SHP77 (cell line): ENCODE results near the gene TBL1XR1.
"Not testable (repeated sequence)": the region's sequence is repeated elsewhere in the genome, so short reads cannot be mapped to it uniquely, and the experiment has no call there.

Experiments
- DNase-seq, 2 experiments: peaks; one replicate each; lab custom pipeline; 2025; lab: John Stamatoyannopoulos, UW

Gene TBL1XR1

GRCh38 chr3:177208781-177209180 is 11.5 kb upstream of the TBL1XR1 start:
- no peak for DNase-seq

GRCh38 chr3:177208223-177208622 is 10.9 kb upstream of the TBL1XR1 start:
- DNase-seq: no peak

GRCh38 chr3:177206936-177207335 is 9.7 kb upstream of the TBL1XR1 start:
- DNase-seq: no peak

GRCh38 chr3:177203689-177204395 is 6.6 kb upstream of the TBL1XR1 start:
- no peak for DNase-seq

- DNase-seq: not testable (repeated sequence)
Observed at GRCh38 chr3:177203016-177203415, 5.7 kb upstream of the TBL1XR1 start.

DNA sequence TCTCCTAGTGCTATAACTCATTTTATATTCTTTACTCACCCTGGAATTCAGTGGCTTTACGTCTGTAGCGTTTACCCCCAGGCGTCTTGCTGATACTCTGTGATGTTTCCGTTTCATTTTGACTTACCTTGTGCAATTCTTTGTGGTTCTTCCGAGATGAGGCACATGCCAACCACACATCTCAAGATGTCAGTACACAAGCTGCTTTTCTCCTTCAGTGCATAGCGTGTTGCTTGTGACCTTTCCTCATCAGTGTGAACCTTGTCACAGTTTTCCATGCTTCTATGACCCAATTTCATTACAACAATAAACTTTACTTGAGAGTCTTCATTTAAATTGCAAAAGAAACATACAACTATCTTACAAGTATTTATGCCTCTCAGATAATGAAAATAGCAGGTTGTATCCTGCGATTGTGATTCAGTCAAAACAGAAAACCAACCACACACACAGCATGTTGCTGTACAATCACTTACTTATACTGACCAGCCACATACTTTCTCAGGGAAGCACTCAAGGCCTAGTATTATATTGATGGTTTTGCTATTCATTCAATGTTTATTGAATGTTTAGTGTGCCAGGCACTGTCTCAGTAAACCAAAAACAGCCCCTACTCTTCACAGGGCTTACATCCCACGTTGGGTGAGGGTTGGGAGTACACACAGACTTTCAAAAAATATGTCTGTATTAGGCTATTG is 4.6 kb upstream of the TBL1XR1 start:
- no peak for DNase-seq

DNA sequence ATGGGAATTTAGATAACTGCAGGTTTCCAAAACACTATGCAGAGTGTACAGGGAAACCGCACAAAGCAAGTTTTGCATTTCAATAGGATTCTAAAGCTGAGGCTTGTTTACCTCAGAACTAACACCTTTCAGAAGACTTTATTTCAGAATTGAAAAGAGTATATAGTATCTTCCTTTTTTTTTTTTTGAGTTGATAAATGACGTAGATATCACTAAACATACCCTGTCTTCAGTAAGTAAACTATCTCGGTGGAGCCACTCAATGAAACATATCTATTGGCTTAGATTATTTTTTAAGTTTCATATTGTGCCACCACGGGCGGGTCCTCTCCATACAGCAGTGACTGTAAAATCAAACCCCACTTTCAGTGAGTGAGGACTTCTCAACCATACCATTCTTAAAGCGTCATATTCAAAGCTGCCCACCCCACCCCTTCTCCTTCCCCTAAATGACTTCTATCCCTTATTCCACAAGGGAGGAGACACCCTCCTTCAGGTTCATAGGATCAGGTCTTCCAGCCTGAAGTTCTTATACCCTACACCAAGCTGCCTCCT is 2.0 kb upstream of the TBL1XR1 start:
- no peak for DNase-seq

DNA sequence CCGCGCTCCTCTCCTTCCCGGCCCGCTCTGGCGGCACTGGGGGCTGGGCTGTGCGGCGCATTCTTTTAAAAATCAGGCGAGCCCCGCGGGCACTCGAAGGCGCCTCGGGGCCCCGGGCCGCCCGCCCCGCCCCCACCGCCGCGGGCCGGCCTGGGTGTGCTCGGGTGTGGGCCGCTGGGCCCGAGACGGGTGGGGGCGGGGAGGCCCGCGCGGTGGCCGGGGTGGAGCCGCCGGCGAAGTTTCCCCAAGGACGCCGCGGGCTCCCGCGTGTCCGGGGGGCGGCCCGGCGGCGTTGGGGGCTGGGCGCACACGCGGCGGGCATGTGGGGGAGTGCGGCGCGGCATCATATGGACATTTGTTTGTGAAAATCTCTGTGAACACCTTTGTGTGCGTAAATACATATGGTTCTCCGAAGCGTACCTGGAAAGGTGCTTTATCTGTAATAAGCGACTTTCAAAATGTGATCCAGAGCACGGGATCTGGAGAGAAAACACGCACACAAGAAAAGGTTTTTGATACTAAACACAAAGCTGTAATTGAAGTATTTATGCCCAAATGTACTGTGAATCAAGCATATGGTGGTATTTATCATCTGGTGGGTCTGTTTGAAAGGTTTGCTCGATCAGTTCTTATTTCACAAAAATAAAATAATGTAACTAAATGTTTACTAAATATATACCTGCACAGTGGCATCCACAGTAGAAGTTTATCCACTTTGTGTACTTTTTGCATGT is 612 bp upstream of the TBL1XR1 start:
- peak in 1 of 2 experiments; percentile 74 for DNase-seq

- DNase-seq: no peak
Observed at GRCh38 chr3:177196456-177197040, 734 bp downstream of the TBL1XR1 start.

GRCh38 chr3:177196008-177196455 is 1.2 kb downstream of the TBL1XR1 start:
- no peak for DNase-seq

DNA sequence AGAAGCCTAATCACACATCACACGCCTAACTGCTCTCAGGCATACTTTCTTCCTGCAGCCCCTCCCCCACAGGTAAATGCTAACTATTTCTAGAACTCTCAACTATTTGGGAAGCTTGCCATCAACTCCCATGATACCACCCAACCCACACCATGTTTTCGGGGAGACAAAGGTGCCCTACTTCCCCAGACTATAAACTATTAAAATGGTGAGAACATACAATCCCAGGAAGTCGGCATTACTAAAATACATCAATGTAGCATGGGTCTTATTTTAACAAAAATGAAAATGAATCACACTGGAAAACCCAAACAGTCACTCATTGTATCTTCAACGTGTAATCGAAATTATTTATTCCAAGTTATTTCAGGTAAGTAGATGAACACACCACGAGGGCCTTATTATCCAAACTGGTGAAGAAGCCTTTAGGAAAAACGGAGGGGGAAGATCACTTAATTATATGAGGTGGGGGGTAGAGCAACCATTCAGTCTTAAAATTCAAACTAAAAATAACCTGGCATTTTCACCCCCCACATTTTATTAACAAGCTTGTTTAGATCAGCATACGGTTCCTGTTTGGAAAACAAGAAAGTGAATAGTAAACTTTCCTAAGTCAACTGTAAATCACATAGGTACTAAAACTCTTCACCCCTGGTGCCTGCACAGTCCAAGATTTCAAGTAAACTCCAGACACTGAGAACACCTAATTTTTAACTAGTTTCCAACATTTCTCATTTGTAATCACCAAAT is 1.9 kb downstream of the TBL1XR1 start:
- DNase-seq: peak in 1 of 2 experiments; percentile 15

- DNase-seq: no peak
Observed at GRCh38 chr3:177194299-177194698, 3.0 kb downstream of the TBL1XR1 start.

DNA sequence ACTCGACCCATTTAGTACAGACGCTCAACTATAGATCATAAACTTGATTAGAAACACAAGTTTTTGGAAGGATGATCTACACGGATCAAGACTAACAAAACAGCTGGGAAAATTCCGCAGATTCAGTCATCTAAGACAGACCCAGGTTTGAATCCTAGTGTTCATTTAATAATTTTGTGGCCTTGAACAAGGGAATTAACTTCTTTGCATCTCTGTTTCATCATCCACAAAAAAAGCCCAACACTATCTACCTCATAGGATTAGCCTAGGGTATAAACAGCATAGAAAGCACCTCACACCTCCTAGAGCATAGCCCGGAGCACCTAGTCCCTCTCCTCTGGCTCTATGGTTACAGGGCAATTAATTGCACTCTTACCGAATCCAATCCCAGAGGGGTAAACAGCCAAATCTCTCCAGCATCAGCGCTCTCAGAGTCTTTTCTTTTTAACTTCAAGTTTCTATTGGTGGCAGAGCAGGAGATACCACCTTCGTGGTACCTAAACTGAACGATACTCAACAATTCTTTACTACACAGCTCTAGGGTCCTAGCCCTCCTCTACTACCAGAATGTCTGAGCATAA is 3.5 kb downstream of the TBL1XR1 start:
- DNase-seq: no peak

- not testable (repeated sequence) for DNase-seq
Observed at GRCh38 chr3:177193275-177193674, 4.0 kb downstream of the TBL1XR1 start.

DNA sequence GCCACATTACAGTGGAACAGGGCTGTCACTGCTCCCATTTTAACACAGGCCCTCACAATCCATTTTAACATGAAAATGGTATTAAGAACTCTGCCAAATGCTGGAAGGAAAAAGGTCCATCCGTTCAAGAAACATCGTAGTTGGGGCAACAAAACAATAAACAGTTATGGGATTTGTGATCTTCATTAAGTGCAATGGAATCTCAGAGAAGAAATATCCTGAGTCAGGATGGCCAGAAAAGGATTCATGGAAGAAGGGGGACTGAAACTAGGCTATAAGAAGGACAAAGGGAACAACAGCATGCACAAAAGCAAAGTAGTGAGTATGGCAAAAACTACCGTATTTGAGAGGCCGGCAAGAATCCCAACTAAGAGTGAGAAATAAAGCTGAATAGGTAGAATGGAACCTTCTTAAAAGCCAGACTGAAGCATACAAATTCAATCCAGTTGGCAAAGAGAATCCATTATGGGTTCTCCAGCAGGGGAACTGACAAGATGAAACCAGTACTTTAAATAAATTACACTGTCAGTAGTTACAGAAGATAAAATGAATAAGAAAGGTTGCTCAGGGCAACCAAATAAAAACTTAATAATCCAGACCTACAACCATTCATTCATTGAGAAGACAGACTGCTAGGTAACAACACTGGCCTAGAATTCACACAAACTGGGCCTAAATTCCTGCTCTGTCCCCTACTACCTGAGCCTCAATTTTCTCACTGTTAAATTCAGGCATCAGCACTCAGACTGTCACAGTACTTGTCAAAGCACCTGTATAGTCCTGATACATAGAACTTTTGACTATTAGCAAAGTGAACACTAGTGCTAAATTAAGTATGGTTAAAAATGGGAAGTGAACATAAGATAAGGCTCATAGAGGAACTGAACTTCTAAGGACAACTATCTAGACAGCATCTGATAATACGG is 6.3 kb downstream of the TBL1XR1 start:
- no peak for DNase-seq

DNA sequence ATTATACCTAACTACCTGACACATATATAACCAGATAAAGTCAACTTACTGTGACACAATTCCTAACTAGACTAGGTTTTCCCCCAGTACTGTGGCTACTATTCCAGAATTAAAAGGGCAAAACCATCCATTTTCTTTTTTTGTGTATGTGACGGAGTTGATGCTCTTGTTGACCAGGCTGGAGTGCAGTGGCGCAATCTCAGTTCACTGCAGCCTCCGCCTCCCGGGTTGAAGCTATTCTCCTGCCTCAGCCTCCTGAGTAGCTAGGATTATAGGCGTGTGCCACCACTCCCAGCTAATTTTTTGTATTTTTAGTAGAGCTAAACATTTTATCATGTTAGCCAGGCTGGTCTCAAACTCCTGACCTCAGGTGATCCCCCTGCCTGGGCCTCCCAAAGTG is 7.1 kb downstream of the TBL1XR1 start:
- not testable (repeated sequence) for DNase-seq

- not testable (repeated sequence) for DNase-seq
Observed at GRCh38 chr3:177188325-177188724, 9.0 kb downstream of the TBL1XR1 start.

- no peak for DNase-seq
Observed at GRCh38 chr3:177186306-177186705, 11.0 kb downstream of the TBL1XR1 start.

- DNase-seq: no peak
Observed at GRCh38 chr3:177185035-177185574, 12.2 kb downstream of the TBL1XR1 start.

- DNase-seq: not testable (repeated sequence)
Observed at GRCh38 chr3:177184602-177185001, 12.7 kb downstream of the TBL1XR1 start.
